Stimulated activated CD4-positive, alpha-beta T cell treated with anti-CD3 and anti-CD28 coated beads, Interleukin-4, amount 100 ng/mL, for 4 hours (primary cell): ENCODE measurements around the gene CDCA5.

Source experiments
- DNase-seq, 2 experiments: peaks; one replicate each; pipeline ENCODE4 v3.0.0-alpha.2; 2020

CDCA5 gene

GRCh38 chr11:65083834-65084597 lies at the start of gene CDCA5, which contains the start of gene ZFPL1:
Gene CDCA5 (minus strand): TSS chr11:65084040. CDS start chr11:65083978, 62 bp downstream.
Gene ZFPL1 (plus strand): TSS chr11:65084222. CDS start chr11:65084699, 477 bp downstream.
- peak; percentile 93 to 94 for DNase-seq

- DNase-seq = peak; percentile 49 to 62
Observed at GRCh38 chr11:65132988-65133700, 49.3 kb upstream of the CDCA5 start.

DNA sequence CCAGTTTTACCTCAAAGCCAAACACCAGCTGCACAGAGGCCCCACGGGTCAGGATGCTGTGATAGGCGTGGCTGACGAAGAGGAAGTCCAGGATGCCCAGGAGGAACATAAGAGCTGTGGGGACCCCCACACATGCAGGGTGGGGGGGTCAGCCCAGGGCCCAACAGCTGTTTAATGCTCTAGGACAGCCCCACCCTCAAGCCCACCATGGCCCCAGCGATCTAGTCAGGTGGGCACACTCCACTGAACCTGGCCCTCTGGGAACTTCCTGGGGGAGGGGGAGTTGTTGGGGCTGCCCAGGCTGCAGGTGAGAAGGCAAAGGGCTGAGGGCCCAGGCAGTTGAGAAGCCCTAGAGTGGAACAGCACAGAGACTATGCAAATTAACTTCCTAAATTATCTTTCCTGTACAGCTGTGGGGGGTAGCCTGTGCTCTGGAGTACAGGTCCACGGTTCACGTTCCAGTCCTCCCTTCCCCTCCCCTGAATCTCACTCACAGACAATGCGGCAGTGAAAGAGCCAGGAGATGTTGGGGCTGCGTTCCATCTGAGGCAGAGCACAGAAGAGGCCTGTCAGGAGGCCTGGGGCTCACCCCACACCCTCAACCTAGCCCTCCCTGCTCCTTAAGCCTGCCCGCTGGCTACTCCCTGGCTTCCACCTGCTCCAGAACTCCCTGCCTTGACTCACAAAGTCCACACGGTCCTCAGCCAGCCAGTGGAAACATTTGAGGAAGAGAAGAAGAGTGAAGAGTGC lies 48.6 kb upstream of the CDCA5 start:
- DNase-seq = no peak

- no peak for DNase-seq
Observed at GRCh38 chr11:65131895-65132237, 48.0 kb upstream of the CDCA5 start.

GRCh38 chr11:65131417-65131776 lies 47.6 kb upstream of the CDCA5 start:
- DNase-seq = no peak

- DNase-seq = no peak
Observed at GRCh38 chr11:65130631-65131416, 47.0 kb upstream of the CDCA5 start.

DNA sequence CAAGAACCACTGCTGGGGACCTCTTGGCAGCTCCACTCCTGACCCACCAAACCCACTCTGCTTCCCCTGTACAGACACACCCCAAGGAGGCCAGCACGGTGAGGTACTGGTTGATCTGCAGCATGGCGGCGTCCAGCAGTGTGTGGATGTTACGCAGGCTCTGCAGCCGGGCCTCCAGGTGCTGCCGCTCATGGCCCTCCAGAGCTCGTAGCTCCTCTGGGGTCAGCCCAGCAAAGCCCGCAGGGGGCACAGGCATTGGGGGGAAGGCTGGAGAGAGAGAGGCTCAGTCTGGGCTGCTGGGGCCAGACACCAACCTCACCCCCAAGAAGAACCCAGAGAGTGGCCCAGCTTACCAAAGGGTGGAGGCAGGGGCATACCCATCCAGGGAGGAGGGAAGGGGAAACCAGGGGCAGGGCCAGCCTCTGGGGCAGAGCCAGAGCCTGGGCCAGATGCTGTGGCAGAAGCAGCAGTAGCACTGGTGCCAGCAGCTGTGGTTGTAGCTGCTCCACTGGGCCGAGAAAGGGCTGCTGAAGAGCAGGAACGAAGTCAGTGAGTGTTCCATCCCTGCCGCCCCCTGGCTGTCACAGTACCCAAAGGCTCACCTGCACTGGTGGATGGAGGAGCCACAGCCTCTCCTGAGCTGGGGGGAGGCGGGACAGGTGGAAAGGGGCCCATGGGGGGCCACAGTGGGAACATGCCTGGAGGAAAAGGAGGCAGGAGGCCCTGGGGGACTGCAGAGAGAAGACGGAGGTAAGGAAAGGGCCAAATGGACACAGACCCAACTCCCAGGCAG lies 46.0 kb upstream of the CDCA5 start:
- no peak for DNase-seq

DNA sequence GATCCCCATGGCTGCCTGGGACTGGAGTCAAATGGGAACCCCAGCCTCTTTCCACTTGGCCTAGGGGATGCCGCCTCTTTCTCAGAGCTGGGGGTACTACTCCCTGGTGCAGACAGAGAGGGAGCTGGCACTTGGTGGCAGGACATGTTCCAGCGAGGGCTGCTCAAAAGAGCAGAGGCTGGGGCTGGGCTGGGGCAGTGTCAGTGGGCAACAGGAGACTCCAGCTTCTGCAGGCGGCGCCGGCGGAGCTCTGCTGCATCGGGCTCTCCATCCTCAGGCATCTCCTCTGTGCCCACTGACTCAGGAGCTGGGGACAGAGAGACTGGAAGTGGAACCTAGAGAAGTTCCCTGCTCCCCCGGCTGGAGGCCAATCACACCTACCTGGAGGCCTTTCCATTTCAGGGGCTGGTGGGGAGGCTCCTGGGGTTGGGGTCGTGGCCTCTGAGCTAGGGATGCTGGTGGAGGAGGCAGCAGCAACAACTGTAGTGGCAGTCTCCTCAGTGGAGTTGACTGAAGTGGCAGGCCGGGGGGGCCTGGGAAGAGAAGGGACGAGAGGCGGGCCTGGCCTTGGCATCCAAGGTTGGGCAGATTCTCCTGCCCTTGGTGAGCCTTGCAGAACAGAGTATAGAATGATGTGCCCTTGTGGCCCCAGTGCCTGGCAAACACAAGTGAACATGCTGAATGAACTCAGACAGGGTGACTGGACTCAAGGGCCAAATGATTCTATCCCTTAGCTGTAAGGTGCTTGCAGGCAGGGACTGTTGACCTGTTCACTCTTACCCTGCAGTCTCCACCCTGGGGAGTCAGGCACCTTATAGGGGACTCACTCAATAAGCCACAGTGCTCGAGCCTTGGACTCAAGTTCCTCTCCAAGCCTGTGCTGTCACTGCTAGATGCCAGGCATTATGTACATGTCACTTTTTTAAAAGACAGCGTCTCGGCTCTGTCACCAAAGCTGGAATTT lies 44.6 kb upstream of the CDCA5 start:
- no peak for DNase-seq

DNA sequence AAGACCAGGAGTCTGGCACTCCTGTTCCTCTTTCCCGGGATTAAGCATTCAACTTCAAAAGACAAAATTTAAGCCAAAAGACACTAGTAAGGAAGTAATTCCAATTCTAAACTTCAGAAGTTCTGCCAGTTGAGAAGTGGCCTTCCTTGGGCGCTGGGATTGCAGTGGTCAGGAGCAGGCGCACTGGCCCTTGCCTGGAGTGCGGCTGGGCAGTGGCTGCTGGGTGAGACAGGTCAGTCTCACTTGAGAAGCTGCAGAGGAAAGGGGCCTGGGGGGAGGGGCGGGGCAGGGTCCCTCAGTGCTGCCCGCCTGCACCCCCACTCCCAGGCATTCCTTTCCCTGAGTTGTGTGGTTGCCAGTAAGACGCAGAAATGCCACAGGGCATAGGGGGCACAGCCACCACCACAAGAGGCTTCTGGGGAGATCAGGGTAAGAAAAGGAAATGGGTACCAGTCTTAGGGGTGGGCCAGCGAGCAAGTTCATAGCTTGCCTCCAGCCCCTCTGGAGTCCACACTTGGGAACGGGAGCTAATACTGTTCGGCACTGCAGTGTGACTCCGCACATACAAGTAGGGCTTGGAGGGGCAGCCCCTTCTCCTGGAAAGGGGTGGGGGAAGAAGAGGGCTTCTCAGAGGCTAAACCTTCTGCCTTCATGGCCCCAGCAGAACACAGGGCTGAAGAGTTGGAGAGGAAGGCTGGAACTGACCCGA lies 43.8 kb upstream of the CDCA5 start:
- no peak for DNase-seq

DNA sequence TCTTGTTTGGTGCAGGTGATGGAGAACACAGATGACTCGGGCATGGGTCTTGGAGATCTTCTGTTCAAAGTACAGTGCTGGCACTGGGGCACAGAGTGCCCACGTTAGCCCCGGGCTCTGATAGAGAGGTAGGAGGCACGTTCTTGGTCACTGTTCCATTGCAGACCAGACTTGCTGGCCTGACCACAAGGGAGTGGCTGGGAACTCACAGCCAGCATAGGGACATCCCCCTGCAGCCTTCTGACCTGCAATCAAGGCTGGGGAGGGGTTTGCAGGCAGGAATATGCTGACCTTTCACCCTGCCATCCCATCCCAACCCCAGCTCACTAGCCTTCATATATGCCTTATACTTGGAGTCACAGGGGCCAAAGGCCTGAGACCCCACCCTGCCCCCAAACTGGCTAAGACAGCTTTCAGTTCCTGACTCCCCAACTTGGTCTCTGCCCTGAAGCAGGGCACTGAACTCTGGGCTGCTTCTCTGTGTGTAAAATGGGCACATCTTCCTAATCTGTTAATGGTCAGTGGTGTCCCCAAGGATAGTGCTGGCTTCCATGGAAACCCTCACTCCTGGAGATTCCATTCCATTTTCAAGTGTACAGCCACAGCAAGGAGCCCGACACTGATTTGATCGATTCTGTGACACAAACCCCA lies 42.9 kb upstream of the CDCA5 start:
- DNase-seq = no peak

- DNase-seq = no peak
Observed at GRCh38 chr11:65125197-65126056, 41.6 kb upstream of the CDCA5 start.

DNA sequence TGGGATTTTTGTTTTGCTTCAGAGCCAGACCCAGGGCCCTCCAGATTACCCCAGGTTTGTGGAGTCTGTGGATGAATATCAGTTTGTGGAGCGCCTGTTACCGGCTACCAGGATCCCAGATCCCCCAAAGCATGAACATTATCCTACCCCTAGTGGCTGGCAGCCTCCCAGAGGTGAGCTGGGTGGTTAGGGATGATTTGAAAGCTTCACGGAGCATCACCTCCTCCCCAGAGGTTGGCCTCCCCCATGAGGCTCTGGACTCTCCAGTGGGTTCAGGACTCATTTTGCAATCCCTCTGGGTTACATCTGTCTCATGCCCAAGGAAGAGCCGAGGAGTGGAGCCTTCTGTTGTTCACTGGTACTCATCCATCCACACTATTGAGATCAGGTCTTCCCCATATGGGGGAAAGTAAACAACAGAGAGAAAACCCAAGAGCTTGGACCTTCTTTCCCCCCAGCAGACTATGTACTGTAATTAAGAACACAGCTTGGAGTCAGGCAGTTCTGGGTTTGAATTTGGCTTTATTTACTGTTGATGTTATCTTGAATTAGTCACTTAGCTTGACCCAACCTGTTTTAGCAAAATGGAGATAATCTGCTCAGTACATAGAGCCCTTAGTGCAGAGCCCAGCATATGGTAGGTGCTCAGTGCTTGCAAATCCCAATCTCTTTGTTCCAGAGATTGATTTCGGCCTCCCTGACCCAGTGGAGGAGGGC lies 40.8 kb upstream of the CDCA5 start:
- no peak for DNase-seq

GRCh38 chr11:65121865-65122696 lies 38.2 kb upstream of the CDCA5 start, which contains the start of the genes FAU and MRPL49:
Gene FAU (minus strand): TSS chr11:65122134. CDS start chr11:65121813, 321 bp downstream.
Gene MRPL49 (plus strand): TSS chr11:65122321. CDS start chr11:65122347, 26 bp downstream.
- DNase-seq = peak; percentile 97 to 99

DNA sequence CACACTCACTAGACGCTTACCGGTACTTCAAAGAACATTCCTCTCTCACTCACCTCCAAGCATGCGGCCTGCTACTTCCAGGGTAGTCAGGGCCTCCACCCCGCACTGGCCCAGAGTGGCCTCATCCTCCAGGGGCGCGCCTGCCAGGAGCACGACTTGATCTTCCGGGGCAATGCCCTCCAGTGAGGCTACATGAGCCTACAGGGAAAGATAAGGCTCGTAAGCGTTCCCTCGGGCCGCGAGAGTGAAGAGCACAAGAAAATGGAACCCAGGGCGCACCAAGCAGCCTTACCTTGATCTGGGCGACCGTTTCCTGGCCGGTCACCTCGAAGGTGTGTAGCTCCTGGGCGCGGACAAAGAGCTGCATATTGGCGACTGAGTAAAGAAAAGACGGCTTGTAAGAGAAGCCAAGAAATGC lies 37.6 kb upstream of the CDCA5 start:
- peak in 1 of 2 experiments; percentile 30 for DNase-seq

- no peak for DNase-seq
Observed at GRCh38 chr11:65120831-65121230, 37.0 kb upstream of the CDCA5 start.

- DNase-seq = no peak
Observed at GRCh38 chr11:65119670-65119995, 35.8 kb upstream of the CDCA5 start.
